Upper lobe of right lung (tissue), 1 donor: ENCODE measurements around the gene HTT. TPM values are rescaled to one million over a fixed set of nuclear protein-coding genes. Genes with fewer than 3 reads are reported as not detected.

ENCODE experiments used
- ATAC-seq: fragments of 200-7000 bp; cut with Tn5 transposase; one replicate; pipeline ENCODE4 v1.9.1; 2020; ENCODE audit warnings: mild to moderate bottlenecking, moderate library complexity
- DNase-seq: peaks from one replicate; pipeline ENCODE4 v3.0.0-alpha.2; 2020
- H3K27ac ChIP-seq: fragments of 200-600 bp; one replicate; pipeline ENCODE4 v1.8.0; 2022
- H3K27me3 ChIP-seq: fragments of 200-600 bp; one replicate; pipeline ENCODE4 v1.8.0; 2022; ENCODE audit warnings: mild to moderate bottlenecking
- H3K36me3 ChIP-seq: fragments of 200-600 bp; one replicate; pipeline ENCODE4 v1.8.0; 2022
- H3K4me1 ChIP-seq: fragments of 200-600 bp; one replicate; pipeline ENCODE4 v1.8.0; 2022
- H3K4me3 ChIP-seq: fragments of 200-600 bp; one replicate; pipeline ENCODE4 v1.8.0; 2022; ENCODE audit warnings: mild to moderate bottlenecking
- H3K9me3 ChIP-seq: fragments of 200-600 bp; one replicate; pipeline ENCODE4 v1.8.0; 2022
- intact Hi-C: fragments of 100-400 bp; cut with DNase I; formaldehyde crosslinking; loops from one replicate; pipeline ENCODE4 v1.11.0; 2022
- total RNA-seq: library from RNA; stranded (reverse); fragmentation: NEBNext Ultra II Directional; extraction: Animal tissue kit (Norgen Biotek cat#: 25700); gene quantifications from one replicate; pipeline ENCODE4 v1.2.1, GENCODE V29; 2021
- TF ChIP-seq, protein P1 (sequence below): fragments of 200-600 bp; IDR thresholded peaks from one replicate; pipeline ENCODE4 v1.8.0; 2022; ENCODE audit warnings: antibody characterized with exemption
- donor health status: DM: no; HTN: yes; CAD: no; lungs with severe emphysema.

HTT gene
- total RNA-seq, 1 donor from 2014 or later: 73.6 TPM

DNA sequence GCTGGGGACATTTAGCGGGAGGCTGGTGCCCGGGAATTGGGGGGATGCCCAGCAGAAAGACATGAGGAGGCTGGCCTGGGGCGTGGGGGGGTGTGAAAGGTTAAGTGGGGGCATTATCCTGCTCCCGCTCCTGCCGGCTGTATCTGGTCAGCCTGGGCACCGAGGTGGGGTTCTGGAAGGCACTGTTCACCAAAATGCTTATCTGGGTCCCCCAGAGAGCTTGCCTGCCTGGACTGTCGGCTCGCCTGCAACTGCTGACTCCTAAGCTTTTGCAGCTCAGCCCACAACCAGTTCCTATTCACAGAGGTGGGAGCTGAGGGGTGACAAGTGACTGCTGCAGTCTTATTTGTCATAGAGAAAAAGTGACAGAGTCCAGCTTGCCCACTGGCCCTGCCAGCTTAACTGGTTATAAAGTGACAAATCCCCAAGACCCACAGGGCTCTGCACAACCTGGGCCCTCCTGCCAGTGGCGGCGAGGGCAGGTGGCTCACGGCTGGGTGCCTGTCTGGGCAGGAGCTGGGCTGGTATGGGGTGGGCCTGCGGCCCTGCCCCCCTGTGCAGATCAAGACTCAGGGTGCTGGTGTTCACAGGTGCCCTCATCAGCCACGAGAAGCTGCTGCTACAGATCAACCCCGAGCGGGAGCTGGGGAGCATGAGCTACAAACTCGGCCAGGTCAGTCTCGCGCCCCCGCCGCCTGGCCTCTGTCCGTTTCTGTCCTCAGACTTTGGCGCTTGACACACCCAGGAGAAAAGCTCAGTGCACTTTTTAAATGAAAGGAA, 150.8 kb downstream of the HTT start:
- peak; percentile 60 for DNase-seq
- no peaks in the 10 kb centered on the region for H3K9me3 ChIP-seq
- ATAC-seq: no peak

DNA sequence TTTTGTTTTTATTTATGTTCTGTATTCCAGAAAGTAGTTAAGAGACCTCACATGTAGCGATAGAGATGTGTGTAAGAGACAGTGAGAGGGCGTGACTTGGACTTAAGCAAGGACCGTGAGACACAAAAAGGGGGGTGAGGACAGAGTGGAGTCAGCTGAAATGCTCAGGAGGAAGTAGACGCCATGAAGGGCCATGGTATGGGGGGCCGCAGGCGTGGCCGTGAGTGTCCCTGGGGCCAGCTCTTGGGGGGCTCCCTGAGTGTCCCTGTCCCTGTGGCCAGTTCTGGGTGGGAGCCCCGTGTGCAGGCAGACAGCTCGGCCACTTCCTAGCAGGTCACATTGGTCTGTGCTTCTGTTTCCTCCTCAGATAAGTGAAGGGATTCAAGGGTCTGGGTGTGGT, 151.5 kb downstream of the HTT start:
- Histone ChIP-seq H3K27me3 (no peaks in the 10 kb centered on the region), H3K9me3 (no peaks in the 10 kb centered on the region), H3K4me1 (peaks cover 17% of the 10 kb centered on the region), H3K36me3 (peaks cover 75% of the 10 kb centered on the region), H3K27ac (peak overlapping the region; percentile 73), H3K4me3 (no peak overlapping the region)
- intact Hi-C loops: no loop called here
- TF ChIP-seq, protein P1, sequence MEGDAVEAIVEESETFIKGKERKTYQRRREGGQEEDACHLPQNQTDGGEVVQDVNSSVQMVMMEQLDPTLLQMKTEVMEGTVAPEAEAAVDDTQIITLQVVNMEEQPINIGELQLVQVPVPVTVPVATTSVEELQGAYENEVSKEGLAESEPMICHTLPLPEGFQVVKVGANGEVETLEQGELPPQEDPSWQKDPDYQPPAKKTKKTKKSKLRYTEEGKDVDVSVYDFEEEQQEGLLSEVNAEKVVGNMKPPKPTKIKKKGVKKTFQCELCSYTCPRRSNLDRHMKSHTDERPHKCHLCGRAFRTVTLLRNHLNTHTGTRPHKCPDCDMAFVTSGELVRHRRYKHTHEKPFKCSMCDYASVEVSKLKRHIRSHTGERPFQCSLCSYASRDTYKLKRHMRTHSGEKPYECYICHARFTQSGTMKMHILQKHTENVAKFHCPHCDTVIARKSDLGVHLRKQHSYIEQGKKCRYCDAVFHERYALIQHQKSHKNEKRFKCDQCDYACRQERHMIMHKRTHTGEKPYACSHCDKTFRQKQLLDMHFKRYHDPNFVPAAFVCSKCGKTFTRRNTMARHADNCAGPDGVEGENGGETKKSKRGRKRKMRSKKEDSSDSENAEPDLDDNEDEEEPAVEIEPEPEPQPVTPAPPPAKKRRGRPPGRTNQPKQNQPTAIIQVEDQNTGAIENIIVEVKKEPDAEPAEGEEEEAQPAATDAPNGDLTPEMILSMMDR: no peak
- DNase-seq (peak; percentile 71), ATAC-seq (peak; percentile 80)

More for the DNA sequence above, 150.8 kb downstream of the HTT start:
- no peak overlapping the region for H3K4me3 ChIP-seq
- H3K27ac ChIP-seq: no peak overlapping the region
- peaks cover 75% of the 10 kb centered on the region for H3K36me3 ChIP-seq
- TF ChIP-seq, protein P1: no peak
- peaks cover 17% of the 10 kb centered on the region for H3K4me1 ChIP-seq
- no peaks in the 10 kb centered on the region for H3K27me3 ChIP-seq
- intact Hi-C loops: no loop called here

DNA sequence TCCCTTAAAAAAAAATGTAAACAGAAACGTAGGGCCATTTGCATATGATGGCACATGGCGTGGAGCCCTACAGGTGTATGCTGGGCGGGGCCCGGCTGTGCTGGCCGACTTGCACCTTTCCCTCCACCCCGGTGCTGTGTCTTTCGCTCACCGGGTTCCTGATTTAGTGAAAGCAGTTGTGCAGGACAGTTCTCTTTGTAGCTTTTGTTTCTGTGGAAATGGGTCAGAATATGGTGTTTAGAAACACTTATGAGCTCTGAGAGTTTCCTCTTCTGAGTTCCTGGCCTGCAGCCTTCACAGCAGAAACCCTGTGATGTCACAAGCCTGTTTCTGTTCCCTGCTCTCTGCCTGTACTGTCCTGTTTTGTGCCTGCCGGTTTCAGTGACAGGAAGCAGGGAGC, 152.0 kb downstream of the HTT start:
- Histone ChIP-seq H3K9me3 (no peaks in the 10 kb centered on the region), H3K27ac (peak overlapping the region; percentile 73), H3K4me1 (peaks cover 17% of the 10 kb centered on the region), H3K36me3 (peaks cover 75% of the 10 kb centered on the region), H3K27me3 (no peaks in the 10 kb centered on the region), H3K4me3 (no peak overlapping the region)
- TF ChIP-seq, protein P1: no peak
- ATAC-seq (peak; percentile 78), DNase-seq (peak; percentile 72)
- intact Hi-C loops: no loop called here

DNA sequence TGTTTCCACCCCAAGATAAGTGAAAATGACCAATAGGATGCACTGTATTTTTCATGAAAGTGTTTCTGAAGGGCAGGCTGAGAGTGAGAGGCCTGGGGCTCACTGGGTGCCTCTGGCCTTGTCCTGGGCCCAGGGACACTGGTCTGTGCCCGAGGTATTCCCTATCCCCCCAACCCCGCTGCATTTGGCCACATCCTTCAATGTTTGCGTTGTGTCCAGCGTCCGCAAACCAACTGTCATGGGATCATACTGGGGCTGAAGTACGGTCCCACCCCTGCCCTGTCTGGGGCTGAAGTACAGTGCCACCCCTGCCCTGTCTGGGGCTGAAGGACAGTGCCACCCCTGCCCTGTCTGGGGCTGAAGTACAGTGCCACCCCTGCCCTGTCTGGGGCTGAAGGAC, 152.5 kb downstream of the HTT start:
- peaks cover 17% of the 10 kb centered on the region for H3K4me1 ChIP-seq
- intact Hi-C loops: no loop called here
- H3K27me3 ChIP-seq: no peaks in the 10 kb centered on the region
- peaks cover 75% of the 10 kb centered on the region for H3K36me3 ChIP-seq
- TF ChIP-seq, protein P1: no peak
- ATAC-seq: no peak
- H3K27ac ChIP-seq: peak overlapping the region; percentile 58
- peak; percentile 60 for DNase-seq
- no peak overlapping the region for H3K4me3 ChIP-seq
- H3K9me3 ChIP-seq: no peaks in the 10 kb centered on the region

DNA sequence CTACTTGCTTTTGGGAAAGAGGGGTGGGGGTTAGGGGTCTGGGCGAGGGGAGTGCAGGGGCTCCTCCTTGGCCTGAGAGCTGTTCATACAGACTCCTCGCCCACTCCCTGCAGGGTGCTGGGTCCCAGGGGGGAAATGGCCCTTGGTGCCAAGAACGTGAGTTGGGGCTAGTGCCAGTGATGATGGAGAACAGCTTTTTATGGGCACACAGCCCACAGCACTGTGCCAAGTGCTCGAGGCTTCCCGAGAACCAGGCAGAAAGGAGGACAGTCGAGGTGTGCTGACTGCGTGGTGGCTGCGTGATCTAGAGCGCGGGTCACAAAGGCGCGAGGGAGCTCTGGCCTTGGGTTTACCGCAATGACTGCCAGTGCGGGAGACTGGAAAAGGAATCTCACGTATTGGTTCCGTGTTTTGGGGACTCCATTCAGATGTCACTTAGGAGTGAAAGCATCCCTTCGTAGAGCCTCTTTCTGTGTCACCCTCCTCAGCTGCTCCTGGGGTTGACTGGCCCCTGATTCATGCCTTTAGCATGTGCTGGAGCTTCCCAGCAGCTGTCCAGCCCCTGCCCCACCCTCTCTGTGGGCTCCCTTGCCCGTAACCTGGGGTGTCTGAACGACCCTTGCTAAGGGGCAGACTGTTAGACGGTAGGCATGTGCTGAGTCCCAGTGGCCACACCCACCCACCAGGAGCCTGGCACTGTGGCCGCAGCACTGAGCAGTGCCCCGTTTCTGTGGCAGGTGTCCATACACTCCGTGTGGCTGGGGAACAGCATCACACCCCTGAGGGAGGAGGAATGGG, 153.6 kb downstream of the HTT start:
- H3K27ac ChIP-seq: no peak overlapping the region
- H3K36me3 ChIP-seq: peaks cover 75% of the 10 kb centered on the region
- no peaks in the 10 kb centered on the region for H3K27me3 ChIP-seq
- peaks cover 17% of the 10 kb centered on the region for H3K4me1 ChIP-seq
- no peak overlapping the region for H3K4me3 ChIP-seq
- peak; percentile 58 for DNase-seq
- TF ChIP-seq, protein P1: no peak
- intact Hi-C loops: no loop called here
- H3K9me3 ChIP-seq: no peaks in the 10 kb centered on the region
- ATAC-seq: no peak
